ENCODE data around the gene VARS2.

The VARS2 gene

GRCh38 chr6:30931969-30932645 lies 18.1 kb downstream of the VARS2 start, which contains the start of gene SFTA2:
Gene SFTA2, minus strand, starts transcription at chr6:30932170. Its CDS starts 74 bp downstream, at chr6:30932096.
- no peak for DNase-seq

GRCh38 chr6:30932665-30933365 lies 18.8 kb downstream of the VARS2 start:
- DNase-seq, result no peak

GRCh38 chr6:30935018-30935417 lies 21.0 kb downstream of the VARS2 start:
- DNase-seq, result no peak

GRCh38 chr6:30937265-30937664 lies 23.2 kb downstream of the VARS2 start:
- no peak for DNase-seq

- DNase-seq, result no peak
Measured at GRCh38 chr6:30938730-30939129, 24.7 kb downstream of the VARS2 start.

GRCh38 chr6:30939473-30939872 lies 25.4 kb downstream of the VARS2 start:
- no peak for DNase-seq

GRCh38 chr6:30940361-30940986 lies 26.4 kb downstream of the VARS2 start, which contains the start of gene MUCL3:
Gene MUCL3, plus strand, starts transcription at chr6:30940973. Its CDS starts 27 bp downstream, at chr6:30941000.
- DNase-seq, result no peak

GRCh38 chr6:30942338-30943060 lies 28.5 kb downstream of the VARS2 start:
- no peak for DNase-seq

- DNase-seq, result no peak
Measured at GRCh38 chr6:30944051-30944450, 30.0 kb downstream of the VARS2 start.

GRCh38 chr6:30945281-30945680 lies 31.2 kb downstream of the VARS2 start:
- DNase-seq, result no peak

- no peak for DNase-seq
Measured at GRCh38 chr6:30947231-30947630, 33.2 kb downstream of the VARS2 start.

GRCh38 chr6:30948811-30949210 lies 34.8 kb downstream of the VARS2 start:
- no peak for DNase-seq

GRCh38 chr6:30951907-30952469 lies 38.0 kb downstream of the VARS2 start:
- no peak for DNase-seq

GRCh38 chr6:30954631-30955366 lies 40.8 kb downstream of the VARS2 start:
- no peak for DNase-seq

- DNase-seq, result peak; percentile 33
Measured at GRCh38 chr6:30955367-30956042, 41.5 kb downstream of the VARS2 start.

- no peak for DNase-seq
Measured at GRCh38 chr6:30957716-30958115, 43.7 kb downstream of the VARS2 start.

- DNase-seq, result no peak
Measured at GRCh38 chr6:30960907-30961673, 47.1 kb downstream of the VARS2 start.

- no peak for DNase-seq
Measured at GRCh38 chr6:30962716-30963115, 48.7 kb downstream of the VARS2 start.

GRCh38 chr6:30963641-30964040 lies 49.6 kb downstream of the VARS2 start:
- no peak for DNase-seq

GRCh38 chr6:30964075-30964474 lies 50.0 kb downstream of the VARS2 start:
- no peak for DNase-seq

GRCh38 chr6:30965140-30965601 lies 51.1 kb downstream of the VARS2 start:
- no peak for DNase-seq

Measured in activated gamma-delta T cell (primary cell).